Thyroid gland (tissue), 4 donors: ENCODE measurements around the gene NXT1.

Experiments
- POLR2A ChIP-seq, 2 donors: fragments of 450-650 bp; IDR thresholded peaks; one replicate each; pipeline ENCODE4 v1.6.1; 2017; ENCODE audit warnings: antibody characterized with exemption in 2 of 2, mild to moderate bottlenecking in 2 of 2, moderate library complexity in 1 of 2
- TF ChIP-seq, protein P1 (sequence below), 6 experiments: fragments of 200-600 bp in 3 of 6; fragments of 450-650 bp in 3 of 6; sonication (generic) in 3 of 6; IDR thresholded peaks; one replicate each; pipeline ENCODE4 v1.5.1; 2016 to 2019; ENCODE audit warnings: antibody characterized with exemption in 6 of 6, mild to moderate bottlenecking in 2 of 6, inconsistent platforms in 1 of 6, moderate library complexity in 1 of 6

DNA sequence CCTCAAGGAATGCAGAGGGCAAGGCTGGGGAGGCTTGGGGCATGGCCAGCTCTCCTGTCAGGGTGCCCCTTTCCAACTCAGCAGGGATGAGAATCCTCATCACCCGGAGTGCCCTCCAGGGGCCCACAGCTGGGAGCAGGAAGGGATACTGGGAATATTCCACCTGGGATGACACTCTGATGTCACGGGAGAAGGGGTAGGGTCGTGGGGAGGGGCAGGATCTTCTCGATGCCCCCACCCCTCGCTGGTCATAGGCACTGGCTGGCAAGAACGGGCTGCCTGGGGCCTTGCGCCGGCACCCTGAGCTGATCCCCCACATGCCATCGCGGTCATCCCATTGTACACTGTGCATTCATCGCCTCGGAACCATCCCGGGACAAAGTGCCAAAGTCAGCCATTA, 10.6 kb upstream of the NXT1 start:
- TF ChIP-seq, protein P1, sequence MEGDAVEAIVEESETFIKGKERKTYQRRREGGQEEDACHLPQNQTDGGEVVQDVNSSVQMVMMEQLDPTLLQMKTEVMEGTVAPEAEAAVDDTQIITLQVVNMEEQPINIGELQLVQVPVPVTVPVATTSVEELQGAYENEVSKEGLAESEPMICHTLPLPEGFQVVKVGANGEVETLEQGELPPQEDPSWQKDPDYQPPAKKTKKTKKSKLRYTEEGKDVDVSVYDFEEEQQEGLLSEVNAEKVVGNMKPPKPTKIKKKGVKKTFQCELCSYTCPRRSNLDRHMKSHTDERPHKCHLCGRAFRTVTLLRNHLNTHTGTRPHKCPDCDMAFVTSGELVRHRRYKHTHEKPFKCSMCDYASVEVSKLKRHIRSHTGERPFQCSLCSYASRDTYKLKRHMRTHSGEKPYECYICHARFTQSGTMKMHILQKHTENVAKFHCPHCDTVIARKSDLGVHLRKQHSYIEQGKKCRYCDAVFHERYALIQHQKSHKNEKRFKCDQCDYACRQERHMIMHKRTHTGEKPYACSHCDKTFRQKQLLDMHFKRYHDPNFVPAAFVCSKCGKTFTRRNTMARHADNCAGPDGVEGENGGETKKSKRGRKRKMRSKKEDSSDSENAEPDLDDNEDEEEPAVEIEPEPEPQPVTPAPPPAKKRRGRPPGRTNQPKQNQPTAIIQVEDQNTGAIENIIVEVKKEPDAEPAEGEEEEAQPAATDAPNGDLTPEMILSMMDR (IDR thresholded peaks at IDR 0.05), result no peak
- no peak for TF ChIP-seq POLR2A (IDR thresholded peaks at IDR 0.05)
